HG03175 (cell line): Measurements from ENCODE around the gene SMAD4.
"Not testable (repeated sequence)": the region's sequence is repeated elsewhere in the genome, so short reads cannot be mapped to it uniquely, and the experiment has no call there.

ENCODE experiments used
- ATAC-seq: cut with Tn5 transposase; IDR thresholded peaks from one replicate; pipeline ENCODE4 v1.9.1; 2021; ENCODE audit warnings: mild to moderate bottlenecking, moderate library complexity; ENCODE audit not compliant: unreplicated experiment

Gene SMAD4

GRCh38 chr18:51068105-51068504 is 38.1 kb downstream of the SMAD4 start:
- ATAC-seq = no peak

GRCh38 chr18:51069885-51070284 is 39.9 kb downstream of the SMAD4 start:
- ATAC-seq = no peak

GRCh38 chr18:51070545-51070944 is 40.5 kb downstream of the SMAD4 start:
- ATAC-seq = no peak

GRCh38 chr18:51072586-51073313 is 42.7 kb downstream of the SMAD4 start:
- ATAC-seq = no peak

GRCh38 chr18:51074605-51075004 is 44.6 kb downstream of the SMAD4 start:
- peak; percentile 91 for ATAC-seq

- no peak for ATAC-seq
Observed at GRCh38 chr18:51076503-51076902, 46.5 kb downstream of the SMAD4 start.

- no peak for ATAC-seq
Observed at GRCh38 chr18:51077217-51077616, 47.2 kb downstream of the SMAD4 start.

- ATAC-seq = no peak
Observed at GRCh38 chr18:51078026-51078425, 48.0 kb downstream of the SMAD4 start.

GRCh38 chr18:51082571-51083267 is 52.7 kb downstream of the SMAD4 start:
- peak; percentile 83 for ATAC-seq

GRCh38 chr18:51083398-51083797 is 53.4 kb downstream of the SMAD4 start:
- ATAC-seq = no peak

- no peak for ATAC-seq
Observed at GRCh38 chr18:51088410-51088809, 58.4 kb downstream of the SMAD4 start.

GRCh38 chr18:51089691-51090090 is 59.7 kb downstream of the SMAD4 start:
- no peak for ATAC-seq

- ATAC-seq = no peak
Observed at GRCh38 chr18:51091270-51091669, 61.3 kb downstream of the SMAD4 start.

- no peak for ATAC-seq
Observed at GRCh38 chr18:51092117-51092516, 62.1 kb downstream of the SMAD4 start.

GRCh38 chr18:51092967-51093366 is 63.0 kb downstream of the SMAD4 start:
- not testable (repeated sequence) for ATAC-seq

GRCh38 chr18:51097021-51097822 is 67.2 kb downstream of the SMAD4 start:
- ATAC-seq = no peak

GRCh38 chr18:51098082-51098481 is 68.1 kb downstream of the SMAD4 start:
- ATAC-seq = no peak

GRCh38 chr18:51098513-51098912 is 68.5 kb downstream of the SMAD4 start:
- no peak for ATAC-seq

GRCh38 chr18:51100385-51101120 is 70.5 kb downstream of the SMAD4 start:
- ATAC-seq = no peak

GRCh38 chr18:51107082-51107481 is 77.1 kb downstream of the SMAD4 start:
- ATAC-seq = no peak
